K562 treated with DMSO at 1 percent for 24 hours (cell line): ENCODE measurements around the gene ARL10. TPM values are rescaled to one million over a fixed set of nuclear protein-coding genes. Genes with fewer than 3 reads are reported as not detected.

Source experiments
- total RNA-seq: library from RNA; unstranded; fragments of 300-600 nt; gene quantifications from 2 replicates; pipeline ENCODE4 v1.2.3, GENCODE V29; 2022; ENCODE audit warnings: low read depth; ENCODE audit not compliant: insufficient read depth

Gene ARL10, protein sequence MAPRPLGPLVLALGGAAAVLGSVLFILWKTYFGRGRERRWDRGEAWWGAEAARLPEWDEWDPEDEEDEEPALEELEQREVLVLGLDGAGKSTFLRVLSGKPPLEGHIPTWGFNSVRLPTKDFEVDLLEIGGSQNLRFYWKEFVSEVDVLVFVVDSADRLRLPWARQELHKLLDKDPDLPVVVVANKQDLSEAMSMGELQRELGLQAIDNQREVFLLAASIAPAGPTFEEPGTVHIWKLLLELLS
- total RNA-seq, result 0.06 TPM in 1 of 2 replicates, not detected in the other

DNA sequence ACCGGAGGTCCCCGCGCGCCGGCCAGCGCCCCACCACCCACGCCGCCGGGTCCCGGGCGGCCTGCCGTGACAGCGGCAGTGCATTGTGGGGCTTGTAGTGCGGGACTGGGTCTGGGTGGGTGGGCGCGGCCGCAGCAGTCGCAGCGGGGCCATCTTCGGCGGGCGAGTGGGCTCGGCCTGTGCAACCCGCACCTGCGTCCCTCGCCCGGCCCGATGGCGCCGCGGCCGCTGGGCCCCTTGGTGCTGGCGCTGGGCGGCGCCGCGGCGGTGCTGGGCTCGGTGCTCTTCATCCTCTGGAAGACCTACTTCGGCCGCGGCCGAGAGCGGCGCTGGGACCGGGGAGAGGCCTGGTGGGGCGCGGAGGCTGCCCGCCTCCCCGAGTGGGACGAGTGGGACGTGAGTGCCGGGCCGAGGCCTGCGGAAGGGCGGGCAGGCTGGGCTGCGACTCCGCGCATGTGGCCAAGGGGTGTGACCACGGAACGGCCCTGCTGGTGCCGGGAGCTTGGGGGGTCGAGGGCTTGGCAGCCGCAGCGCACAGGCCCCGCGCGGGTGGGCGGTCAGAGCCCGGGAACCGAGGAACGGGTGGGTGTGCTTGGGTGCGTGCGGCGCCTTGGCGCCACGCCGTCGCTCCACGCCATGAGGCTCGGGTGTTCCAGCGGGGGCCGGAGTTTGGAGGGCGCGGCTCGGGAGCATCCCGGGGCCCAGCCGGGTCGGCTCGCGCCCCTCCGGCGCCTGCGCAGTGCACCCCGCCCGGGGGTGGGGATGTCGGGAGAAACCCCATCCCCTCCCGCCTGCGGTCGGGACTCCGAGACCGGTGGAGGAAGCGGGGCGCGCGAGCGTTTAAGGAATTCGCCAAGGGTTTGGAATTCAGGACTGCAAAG is at the start of gene ARL10:
Gene ARL10 (plus strand): TSS at position 137 of the 881 bp plus-strand sequence. CDS start 77 bp downstream, at position 214.

DNA sequence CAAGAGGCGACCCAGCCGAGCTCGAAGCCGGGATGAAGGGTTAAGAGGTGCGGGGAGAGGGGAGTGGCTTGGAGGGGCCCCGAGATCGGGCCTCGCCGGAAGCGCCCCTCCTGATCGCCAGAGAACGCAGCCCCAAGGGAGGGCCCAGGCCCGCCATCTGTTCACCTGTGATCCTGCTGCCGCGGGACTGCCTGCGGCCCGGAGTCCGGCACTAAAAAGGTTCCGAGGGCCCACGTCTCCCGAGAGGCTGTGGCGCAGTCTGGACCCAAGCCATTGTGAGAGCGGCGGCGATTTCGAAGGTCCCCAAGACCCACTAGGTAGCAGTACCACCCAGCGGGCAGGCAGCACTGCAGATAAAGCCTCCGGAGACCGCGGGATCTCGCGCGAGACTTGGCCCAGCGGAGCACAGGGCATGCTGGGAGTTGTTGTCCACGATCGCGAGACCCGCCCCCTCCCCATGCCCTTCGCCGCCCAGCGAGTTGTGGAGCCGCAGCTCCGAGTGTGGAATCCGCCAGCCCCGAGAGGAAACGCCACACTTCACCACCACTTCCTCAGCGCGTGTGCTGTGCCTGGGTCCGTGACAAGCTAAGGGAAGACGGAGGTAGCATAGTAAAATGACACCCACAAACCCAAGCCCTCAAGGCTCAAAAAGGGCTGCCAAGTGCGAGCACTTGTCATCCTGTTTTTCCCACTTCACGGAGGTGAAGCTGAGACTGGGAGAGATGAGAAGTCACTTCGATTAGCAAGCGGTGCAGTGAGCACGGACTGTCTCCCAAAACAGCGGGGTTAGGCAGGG is 3.7 kb upstream of the ARL10 start, which contains the start of gene KIAA1191:
Gene KIAA1191 (minus strand): TSS at position 328 of the 796 bp plus-strand sequence. CDS start 2,256 bp downstream, outside the sequence.

DNA sequence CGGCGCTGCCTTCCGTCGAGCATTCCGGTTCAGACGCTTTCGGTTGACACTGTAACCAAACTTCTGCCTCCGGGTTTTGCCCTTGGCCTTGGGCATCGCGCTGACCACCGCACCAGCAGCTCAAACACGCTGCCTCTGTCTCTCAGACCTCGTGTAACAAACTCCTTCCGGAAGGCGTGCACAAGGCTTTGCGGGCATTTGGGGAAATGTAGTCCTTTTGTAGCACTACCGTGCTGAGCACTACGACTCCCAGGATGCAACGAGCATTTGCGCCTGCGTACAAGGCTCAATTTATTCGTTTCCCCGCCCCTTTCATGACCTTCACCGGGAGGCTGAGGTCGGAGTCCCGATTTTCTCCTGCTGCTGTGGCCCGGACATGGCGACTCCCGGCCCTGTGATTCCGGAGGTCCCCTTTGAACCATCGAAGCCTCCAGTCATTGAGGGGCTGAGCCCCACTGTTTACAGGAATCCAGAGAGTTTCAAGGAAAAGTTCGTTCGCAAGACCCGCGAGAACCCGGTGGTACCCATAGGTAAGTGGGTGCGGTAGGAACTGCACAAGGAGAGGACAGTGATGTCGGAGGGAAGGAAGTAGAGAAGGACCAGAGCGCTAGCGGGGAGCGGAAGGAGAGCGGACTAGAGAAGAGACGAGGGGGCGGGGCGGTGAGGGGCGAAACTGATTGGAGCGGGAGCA is 23.3 kb downstream of the ARL10 start, which contains the start of the genes HIGD2A and NOP16:
Gene HIGD2A (plus strand): TSS at position 308 of the 691 bp plus-strand sequence. CDS start 69 bp downstream, at position 377.
Gene NOP16 (minus strand): TSS at position 155 of the 691 bp plus-strand sequence. CDS start 59 bp downstream, at position 96.

DNA sequence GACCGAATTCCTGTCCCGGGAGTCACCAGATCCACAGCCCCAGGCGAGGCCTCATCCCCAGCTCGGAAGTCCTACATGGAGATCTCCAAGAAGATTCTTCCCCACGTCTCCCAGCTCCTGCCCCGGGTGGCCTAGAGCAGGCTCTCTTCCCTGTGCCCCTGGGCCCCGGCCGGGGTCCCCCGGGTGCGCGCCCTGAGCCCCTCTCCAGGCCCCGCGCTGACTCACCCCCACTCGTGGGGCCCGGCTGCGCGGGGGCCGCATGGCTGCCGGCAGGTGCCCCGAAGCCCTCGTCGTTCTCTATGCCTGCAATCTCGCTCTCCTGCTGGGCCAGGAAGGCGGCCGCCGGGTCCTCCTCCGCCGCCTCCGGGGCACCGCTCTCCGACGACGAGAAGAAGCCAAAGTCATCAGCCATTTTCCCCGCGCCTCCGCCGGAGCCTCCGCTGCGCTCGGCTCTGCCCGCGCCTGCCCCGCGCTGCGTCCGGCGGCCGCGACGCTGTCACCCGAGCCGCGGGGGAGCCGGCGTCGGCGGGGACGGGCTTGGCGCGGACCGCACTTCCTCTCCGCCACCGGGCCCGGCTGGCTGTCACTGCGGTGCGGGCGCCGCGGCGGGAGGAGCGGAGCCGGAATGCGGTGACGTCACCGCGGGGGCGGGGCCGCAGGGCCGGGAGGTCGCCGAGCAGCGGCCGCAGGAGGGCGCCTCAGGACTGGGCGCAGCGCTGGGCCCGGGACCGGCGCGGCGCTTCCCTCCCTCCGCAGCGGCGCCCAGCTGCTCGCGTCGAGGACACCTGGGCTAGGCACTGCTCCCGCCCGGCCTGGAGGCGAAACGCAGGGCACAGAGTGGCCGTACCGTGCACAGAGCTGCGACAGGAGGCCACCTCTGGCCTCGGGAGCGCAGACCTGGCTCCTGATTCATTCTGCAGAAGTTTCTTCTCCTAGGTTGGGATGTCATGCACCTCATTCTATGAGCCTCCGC is 51.0 kb downstream of the ARL10 start, which contains the start of gene CLTB:
Gene CLTB (minus strand): TSS at position 588 of the 973 bp plus-strand sequence. CDS start 176 bp downstream, at position 412.

Other genes with a start within 250 kb of the ARL10 start
- 13.7 and 14.4 TPM in 2 replicates for gene SIMC1, start 127.1 kb upstream of the ARL10 start, total RNA-seq
- 61.4 and 66.3 TPM in 2 replicates for gene KIAA1191, start 3.7 kb upstream of the ARL10 start, total RNA-seq
- gene NOP16, start 23.1 kb downstream of the ARL10 start, total RNA-seq, result 16.8 and 17.2 TPM in 2 replicates
- gene HIGD2A, start 23.3 kb downstream of the ARL10 start, total RNA-seq, result 379 and 402 TPM in 2 replicates
- 103 and 104 TPM in 2 replicates for gene CLTB, start 51.1 kb downstream of the ARL10 start, total RNA-seq
- 24.1 and 25.6 TPM in 2 replicates for gene FAF2, start 82.9 kb downstream of the ARL10 start, total RNA-seq
- gene RNF44, start 171.9 kb downstream of the ARL10 start, total RNA-seq, result 39.7 and 43.9 TPM in 2 replicates
- 0.07 and 0.13 TPM in 2 replicates for gene CDHR2, start 183.9 kb downstream of the ARL10 start, total RNA-seq
- 8.0 and 9.3 TPM in 2 replicates for gene GPRIN1, start 244.7 kb downstream of the ARL10 start, total RNA-seq